ENCODE measurements around the gene FNDC3B.
"Not testable (repeated sequence)": the region's sequence is repeated elsewhere in the genome, so short reads cannot be mapped to it uniquely, and the experiment has no call there.

FNDC3B gene

DNA sequence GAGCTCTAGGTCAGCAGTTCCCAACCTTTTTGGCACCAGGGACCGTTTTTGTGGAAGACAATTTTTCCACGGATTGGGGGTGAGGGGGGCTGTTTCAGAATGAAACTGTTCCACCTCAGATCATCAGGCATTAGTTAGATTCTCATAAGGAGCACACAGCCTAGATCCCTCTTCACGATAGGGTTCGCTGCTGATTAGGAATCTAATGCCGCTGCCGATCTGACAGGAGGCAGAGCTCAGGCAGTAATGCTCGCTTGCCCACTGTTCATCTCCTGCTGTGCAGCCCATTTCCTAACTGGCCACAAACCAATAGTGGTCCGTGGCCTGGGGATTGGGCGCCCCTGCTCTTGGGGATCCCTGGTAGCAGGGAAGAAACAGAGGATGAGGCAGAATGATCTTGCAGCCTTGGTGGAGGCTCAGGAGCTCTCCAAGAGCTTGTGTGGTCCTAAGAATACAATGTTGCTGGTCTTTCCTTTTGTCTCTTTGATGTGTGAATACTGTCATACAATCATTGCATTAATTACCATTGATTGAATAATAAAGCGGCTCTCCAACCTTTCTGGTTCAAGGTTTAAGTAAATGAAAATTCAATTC lies 183.2 kb downstream of the FNDC3B start:
- no peak for DNase-seq

DNA sequence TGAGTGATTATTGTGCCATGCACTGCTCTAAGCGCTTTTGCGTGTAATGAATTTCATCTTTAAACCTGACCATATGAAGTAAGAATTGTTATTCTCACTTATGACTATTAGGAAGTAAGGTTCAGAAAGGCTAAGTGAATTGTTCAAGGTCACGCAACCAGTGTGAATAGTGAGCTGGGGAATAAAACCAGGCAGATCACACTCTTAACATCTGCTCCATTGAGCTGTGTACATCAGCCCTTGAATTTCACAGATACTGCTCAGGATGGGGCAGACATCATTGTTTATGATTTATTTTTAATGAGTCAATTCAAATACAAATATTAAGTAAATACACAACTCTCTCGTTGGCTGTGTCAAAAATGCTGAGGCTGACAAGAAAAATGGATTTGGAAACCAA lies 184.5 kb downstream of the FNDC3B start:
- peak; percentile 16 to 22 for DNase-seq

DNA sequence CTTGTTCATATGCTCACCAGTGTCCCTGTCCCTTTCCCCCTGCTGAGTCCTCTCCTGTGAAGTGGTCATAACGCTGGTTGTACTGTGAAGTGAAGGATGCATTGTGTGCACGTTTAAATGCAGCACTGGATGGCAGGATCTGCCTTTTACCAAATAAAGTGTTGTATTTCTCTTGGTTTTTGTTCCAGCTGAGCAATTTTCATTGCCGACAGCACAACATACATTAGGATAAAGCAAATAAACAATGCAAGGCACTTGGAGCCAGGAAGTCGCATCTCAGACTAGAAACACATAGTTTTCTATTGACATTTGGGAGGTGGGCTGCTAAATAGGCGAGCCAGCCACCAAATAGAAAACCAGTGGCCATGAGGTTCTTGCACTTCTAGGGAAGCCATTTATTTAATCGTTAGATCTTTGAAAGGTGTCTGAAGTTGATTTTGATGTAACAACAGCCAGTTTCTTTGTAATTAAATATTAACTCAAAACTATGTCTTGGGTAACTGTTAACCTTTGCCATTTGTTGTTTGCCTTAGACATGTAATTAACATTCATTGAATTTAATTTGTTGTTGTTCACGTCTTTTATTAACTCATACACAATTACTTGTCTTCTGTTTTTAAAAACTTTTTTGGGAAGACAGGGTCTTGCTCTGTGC lies 185.3 kb downstream of the FNDC3B start:
- DNase-seq, result peak; percentile 76 to 88

DNA sequence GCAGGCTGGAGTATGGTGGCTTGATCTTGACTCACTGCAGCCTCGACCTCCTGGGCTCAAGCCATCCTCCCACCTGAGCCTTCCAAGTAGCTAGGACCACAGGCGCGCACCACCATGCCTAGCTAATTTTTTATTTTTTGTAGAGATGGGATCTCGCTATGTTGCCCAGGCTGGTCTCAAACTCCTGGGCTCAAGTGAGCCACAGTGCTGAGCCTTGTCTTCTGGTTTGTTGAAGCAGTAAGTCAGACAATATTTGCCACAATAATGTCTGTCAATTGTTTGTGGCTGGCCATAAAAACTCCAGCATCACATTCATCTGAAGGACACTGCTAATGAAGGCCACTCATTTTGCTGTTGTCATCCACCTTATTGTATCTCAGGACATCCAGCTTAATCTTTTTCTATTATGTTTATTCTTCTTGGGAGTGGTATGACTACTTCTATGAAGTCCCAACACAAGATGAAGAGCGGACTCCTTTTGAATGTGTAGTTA lies 185.9 kb downstream of the FNDC3B start:
- DNase-seq, result no peak

DNA sequence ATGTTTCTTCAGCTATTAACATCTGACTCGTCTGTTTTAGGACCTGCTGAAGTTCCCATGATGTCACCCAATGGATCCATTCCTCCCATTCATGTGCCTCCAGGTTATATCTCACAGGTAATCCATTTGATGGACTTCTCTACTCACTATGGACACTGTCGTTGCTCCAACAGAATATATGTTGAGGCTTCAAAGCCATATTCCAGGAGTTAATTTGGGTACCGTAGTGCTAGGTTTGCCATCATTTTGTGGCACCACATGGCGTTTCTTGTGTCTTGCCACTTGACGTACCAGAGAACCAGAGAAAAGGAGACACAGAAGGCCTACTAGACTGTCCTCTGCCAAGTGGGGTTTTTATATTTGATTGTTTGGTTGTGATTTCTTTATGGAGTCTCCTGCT lies 187.5 kb downstream of the FNDC3B start:
- no peak for DNase-seq

DNA sequence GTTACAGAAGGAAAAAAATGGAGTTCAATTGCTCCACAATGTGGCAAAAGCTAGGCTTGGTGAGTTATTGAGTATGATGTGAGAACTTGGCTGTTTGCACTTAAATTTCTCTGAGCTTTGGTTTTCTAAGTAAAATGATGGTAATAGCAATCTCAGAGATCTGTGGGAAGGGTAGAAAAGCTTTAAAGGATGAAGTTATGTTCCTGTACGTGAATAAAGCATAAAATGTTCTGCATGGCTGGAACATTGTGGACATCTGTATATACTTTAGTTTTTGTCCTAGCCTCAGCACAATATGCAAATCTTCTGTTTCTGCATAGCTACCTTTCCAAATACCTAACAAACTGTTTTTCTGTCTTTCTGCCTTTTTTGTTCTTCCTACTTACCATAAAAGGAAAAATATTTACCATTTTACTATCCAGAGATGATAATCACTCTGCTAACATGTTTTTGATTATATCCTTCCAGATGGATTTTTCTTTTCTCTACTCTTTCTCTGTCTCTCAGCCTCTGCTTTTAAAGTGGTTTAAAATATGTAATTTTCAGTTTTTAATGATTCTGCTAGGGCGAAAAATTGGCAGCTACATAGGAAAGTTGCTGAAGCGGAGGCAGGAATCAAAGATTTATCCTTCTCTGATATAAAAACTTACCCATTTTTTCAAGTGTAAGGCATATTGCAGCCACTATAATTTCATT lies 188.1 kb downstream of the FNDC3B start:
- peak; percentile 4 to 28 for DNase-seq

DNA sequence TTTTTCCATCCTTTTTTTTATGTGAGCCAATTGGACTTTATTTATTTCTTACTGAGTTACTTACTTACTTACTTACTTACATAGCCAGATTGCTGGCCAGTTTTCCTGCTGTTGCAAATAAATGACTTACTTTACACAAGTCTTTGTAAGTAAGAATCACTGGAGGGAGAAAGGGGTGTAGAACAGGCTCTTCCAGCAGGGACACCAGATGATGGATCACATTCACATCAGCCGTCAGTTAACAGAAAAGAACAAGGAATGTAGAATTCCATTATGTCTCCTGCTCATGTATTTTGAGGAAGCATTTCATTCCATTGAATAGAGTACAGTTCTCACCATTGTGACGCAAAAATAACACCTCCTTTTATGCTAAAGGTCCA lies 188.6 kb downstream of the FNDC3B start:
- DNase-seq, result peak in 1 of 2 experiments; percentile 12

DNA sequence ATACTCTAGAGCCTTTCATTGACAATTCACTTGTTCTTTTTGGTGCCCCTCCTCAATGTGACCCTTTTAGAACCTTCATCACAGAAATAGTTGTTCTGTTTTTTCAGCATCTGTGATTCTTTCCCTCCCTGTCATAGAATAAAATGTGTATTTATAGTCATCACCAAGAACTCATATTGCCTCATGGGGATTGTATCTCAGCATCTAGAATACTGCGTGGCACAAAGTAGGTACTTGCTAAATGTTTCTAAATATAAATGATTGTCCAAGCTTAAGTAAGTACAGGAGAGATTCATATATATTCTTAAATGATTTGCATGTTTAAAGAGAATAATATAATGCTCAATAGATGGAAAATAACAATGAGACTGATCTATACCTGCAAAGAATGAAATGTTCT lies 190.1 kb downstream of the FNDC3B start:
- no peak for DNase-seq

DNA sequence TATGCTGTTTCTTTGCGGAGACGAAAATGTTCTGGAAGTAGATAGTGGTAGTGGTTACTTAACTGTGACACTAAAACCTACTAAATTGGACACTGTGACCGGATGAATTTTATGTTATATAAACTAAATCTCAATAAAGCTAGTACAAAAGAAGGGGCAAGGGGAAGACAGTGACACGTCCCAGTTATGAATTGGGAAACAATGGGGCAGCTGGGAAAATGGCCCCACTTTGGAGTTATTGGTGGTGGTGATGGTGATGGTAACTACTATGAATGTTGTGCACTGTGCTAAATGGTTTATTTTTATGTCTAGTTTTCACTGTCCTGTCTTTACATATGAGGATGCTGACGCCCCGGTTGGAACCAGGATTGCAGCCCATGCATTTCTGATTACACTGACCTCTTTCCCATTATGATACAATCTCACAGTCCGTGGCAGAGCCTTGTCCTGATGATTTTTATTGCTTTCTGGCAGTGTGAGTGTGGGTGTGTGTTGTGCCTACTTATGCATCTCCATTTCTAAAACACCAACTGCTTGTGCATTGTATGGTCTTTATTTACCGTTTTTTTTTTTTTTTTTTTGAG lies 192.0 kb downstream of the FNDC3B start:
- DNase-seq, result no peak

DNA sequence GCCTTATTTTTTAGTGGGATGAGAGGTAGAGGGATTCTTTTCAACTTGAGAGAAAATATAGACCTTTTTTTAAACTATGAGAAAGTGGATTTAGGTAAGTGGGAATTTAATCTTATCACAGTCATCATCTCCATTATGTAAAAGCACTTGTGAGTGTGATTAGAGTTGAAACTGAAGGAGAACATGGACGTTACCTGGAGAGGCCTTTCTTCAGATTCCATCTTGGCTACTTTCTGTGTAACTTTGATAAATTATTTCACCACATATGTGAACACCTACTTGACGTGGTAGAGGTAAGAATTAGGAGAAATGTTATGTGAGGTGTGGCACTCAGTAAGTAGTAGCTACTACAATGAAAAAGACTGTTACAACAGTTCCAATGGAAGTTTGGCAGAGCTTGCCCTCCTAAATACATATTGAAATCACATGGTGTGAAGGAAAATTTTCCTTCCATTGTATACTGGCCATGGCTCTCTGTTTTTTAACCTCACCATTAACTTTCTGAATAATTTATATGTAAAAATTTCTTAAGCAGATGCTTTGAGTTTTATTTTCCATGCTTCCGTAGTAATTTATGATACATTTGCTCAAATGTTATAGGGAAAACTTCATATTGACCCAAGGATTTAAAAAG lies 193.3 kb downstream of the FNDC3B start:
- DNase-seq, result no peak

DNA sequence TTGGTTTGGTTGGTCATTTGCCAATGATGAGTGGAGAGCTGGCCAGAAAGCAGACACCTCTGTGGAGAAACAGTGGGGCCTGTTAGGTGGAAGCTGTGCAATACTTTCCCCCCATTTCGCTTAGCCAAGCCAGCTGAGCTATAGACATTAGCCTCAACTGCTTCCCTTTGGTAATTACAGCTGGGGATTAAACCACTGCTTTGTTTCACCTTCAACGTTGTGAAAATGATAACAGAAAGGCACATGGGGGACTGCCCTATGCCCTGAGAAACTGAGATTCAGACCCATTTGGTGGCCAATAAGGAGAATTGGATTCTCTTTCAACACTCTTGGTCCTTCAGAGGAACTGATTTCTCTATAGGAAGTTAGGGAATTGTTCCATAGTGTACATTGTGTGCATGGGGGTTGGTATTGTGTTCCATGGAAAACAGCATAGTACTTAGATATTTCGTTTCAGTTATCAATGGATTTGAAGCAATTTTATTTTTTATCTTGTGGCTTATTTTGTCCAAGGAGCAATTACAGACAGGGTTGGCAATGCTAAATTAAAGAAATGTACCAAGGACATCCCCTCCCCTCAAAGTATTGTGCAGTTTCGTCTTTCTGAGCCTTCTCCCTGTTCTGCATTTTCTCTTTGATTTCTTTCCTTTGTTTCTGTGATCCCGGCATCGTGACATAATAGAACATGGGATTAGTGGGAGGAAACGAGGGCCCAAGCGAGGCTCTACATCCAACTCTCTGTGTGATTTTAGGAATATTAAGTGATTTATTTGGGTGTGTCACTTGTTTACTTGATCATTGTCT lies 194.3 kb downstream of the FNDC3B start:
- no peak for DNase-seq

DNA sequence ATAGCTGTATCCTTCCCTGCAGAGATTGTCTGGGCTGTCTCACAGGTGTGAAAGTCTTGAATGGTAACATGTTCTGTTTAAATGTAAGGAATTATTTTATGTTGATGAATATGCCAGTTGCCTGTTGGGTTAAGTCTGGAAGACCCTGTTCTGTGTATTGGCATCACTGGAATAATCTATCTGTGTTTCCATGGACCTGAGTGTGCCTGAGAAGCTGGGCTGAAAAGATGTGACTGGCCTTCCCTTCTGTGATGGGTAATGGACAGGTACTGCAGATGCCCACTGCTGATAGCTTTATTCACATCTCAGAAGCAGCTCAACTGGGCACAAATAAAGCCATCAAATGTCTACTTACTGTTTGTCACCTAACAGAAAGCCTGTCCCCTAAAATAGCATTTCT lies 196.3 kb downstream of the FNDC3B start:
- no peak for DNase-seq

DNA sequence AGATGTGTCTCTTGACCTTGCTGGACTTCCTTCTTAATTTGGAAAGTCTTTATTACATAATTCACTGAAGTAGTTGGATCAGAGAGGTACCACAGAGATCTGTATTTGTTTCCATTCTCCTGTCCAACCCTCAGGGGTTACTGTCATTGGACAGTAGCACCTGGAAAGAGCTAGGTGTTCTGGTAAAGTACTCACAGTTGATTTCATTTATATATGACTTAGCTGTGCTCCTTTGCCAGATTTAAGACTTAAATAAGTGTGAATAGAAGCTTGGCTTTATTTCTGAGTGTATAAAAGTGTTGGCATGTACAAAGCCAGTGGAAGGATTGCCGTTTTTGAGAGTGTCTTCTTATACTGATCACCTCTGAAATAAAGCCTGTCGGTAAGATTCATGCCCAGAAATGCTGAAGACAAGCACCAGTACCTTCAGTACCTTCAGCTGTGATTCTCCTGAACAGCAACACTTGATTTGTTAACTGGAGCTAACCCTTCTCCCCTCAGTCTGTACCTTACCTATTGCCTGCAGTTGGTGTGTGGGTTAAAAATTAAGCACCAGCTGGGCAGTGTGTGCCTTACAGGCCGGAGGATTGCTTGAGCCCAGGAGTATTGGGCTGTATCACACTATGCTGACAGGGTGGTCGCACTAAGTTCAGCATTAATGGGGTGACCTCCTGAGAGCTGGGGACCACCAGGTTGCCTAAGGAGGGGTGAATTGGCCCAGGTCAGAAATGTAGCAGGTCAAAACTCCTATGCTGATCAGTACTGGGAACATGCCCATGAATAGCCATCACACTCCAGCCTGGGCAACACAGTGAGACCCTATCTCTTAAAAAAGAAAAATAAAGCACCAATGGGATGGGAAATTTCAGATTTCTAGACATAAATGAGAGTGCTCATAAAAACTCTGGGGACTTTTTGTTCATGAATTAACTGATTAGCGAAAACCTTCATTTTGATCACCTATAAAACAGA lies 197.7 kb downstream of the FNDC3B start:
- DNase-seq, result no peak

DNA sequence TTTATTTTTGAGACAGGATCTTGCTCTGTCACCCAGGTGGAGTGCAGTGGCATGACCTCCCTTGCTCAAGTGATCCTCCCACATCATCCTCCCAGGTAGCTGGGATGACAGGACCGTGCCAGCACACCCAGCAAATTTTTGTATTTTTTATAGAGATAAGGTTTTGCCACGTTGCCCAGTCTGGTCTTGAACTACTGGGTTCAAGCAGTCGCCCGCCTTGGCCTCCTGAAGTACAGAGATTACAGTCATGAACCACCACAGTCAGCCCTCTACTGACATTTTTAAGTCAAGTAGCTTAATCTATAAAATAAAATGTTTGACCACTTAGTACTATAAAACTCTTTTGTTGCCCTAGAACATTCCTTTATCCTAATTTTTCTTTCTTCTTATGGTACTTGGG lies 198.8 kb downstream of the FNDC3B start:
- DNase-seq, result no peak

DNA sequence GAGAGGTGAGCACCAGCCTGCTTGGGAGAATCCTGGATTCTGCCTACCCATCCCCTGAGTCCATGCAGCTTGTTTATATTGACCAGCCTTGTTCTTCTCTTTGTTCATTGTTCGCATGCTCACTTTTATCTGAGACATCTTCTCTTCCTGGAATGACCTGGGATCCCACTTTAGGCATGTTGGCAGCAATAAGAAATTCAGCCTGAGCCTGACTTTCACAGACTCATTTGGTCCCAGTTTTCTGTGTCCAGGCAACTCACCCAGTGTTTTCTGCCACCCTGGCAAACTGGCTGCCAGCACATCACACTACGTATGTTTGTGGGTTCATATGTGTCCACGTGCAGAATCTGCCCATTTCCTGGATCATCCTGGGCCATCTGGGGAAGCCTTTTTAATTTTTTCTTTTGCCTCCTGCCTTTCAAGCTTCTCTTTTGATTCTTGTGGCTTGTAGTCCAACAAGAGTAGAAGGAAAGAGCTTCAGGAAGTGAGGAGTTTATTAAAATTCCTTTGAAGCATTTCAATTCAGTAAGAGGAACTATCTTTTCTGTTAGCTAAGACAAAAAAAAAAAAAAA lies 199.9 kb downstream of the FNDC3B start:
- DNase-seq, result no peak

DNA sequence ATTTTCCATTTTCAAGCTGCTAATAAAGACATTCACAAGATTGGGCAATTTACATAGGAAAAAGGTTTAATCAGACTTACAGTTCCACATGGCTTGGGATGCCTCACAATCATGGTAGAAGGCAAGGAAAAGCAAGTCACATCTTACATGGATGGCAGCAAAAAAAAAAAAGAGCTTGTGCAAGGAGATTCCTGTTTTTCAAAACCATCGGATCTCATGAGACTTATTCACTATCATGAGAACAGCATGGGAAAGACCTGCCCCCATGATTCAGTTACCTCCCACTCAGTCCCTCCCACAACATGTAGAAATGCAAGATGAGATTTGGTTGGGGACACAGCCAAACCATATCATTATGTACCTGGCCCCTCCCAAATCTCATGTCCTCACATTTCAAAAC lies 202.0 kb downstream of the FNDC3B start:
- DNase-seq, result no peak

DNA sequence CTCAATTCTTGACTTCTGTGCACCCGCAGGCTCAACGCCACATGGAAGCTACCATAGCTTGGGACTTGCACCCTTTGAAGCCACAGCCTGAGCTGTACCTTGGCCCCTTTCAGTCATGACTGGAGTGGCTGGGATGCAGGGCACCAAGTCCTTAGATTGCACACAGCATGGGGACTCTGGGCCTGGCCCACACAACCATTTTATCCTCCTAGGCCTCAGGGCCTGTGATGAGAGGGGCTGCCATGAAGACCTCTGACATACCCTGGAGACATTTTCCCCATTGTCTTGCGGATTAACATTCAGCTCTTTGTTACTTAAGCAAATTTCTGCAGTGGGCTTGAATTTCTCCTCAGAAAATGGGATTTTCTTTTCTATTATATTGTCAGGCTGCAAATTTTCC lies 203.1 kb downstream of the FNDC3B start:
- DNase-seq, result not testable (repeated sequence)

DNA sequence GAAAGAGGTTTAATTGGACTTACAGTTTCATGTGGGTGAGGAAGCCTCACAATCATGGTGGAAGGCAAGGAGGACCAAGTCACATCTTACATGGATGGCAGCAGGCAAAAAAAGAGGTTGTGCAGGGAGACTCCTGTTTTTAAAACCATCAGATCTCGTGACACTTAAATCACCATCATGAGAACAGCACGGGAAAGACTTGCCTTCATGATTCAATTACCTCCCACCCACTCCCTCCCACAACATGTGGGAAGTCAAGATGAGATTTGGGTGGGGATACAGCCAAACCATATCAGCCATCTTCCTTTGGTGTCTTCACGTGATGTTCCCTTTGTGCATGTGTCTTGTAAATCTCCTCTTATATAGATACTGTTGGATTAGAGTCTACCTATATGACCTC lies 204.0 kb downstream of the FNDC3B start:
- not testable (repeated sequence) for DNase-seq

DNA sequence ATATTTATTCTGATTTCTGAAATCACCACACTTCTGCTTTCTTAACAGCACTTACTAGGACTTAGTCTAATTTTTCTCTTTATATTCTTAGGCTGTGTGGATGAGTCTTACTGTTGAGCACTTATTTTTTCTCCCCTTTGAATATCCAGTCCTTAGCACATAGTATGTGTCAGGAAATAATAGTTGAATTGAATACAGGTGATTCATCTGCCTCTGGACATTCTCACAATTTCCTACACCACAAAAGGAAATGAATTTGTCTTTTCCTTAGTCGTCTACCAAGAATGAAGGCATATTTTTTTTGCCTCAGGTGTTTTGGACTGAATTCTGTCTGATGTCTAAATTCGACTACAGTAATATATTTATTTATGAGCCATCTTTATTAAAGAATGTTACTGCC lies 204.6 kb downstream of the FNDC3B start:
- no peak for DNase-seq

DNA sequence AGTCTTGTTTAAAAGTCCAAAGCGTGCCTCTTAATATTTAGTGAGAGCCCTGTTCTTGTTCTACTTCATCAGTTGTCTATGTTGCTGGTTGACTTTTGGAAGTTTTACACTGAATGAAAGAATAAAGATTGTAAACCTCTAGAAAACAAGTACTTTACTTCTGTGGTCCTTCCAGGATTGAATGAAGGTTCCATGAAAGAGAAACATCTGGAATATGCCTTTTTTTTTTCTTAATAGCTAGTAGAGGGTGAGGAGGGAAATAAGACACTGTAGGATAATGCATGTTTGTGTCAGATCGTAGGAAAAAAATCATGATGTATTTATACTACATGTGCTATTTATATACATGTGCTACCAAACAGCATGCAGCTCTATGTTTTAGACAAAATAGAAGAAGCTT lies 205.9 kb downstream of the FNDC3B start:
- DNase-seq, result no peak
